GM12872 (cell line): ENCODE data around the gene WDPCP.
A peak's percentile ranks its signal among the peaks of the same experiment; 100 is the strongest.

Experiments used
- CTCF ChIP-seq: IDR thresholded peaks from 3 replicates; pipeline ENCODE4 v1.5.1; 2011; ENCODE audit warnings: low read depth, mild to moderate bottlenecking, low read length, moderate library complexity; ENCODE audit not compliant: insufficient read depth

The WDPCP gene

GRCh38 chr2:63189026-63189425 lies 399.3 kb downstream of the WDPCP start:
- peak; percentile 96 for TF ChIP-seq CTCF

GRCh38 chr2:63186331-63186730 lies 401.9 kb downstream of the WDPCP start:
- TF ChIP-seq CTCF, result no peak

GRCh38 chr2:63163161-63163820 lies 425.0 kb downstream of the WDPCP start:
- TF ChIP-seq CTCF, result no peak

- no peak for TF ChIP-seq CTCF
Observed at GRCh38 chr2:63159262-63159661, 429.0 kb downstream of the WDPCP start.

- no peak for TF ChIP-seq CTCF
Observed at GRCh38 chr2:63132020-63132419, 456.3 kb downstream of the WDPCP start.

GRCh38 chr2:63131196-63131595 lies 457.1 kb downstream of the WDPCP start:
- no peak for TF ChIP-seq CTCF

GRCh38 chr2:63127594-63127993 lies 460.7 kb downstream of the WDPCP start:
- TF ChIP-seq CTCF, result no peak

- no peak for TF ChIP-seq CTCF
Observed at GRCh38 chr2:63124850-63125249, 463.4 kb downstream of the WDPCP start.
